Measurements from ENCODE around the gene NDUFS4.

DNA sequence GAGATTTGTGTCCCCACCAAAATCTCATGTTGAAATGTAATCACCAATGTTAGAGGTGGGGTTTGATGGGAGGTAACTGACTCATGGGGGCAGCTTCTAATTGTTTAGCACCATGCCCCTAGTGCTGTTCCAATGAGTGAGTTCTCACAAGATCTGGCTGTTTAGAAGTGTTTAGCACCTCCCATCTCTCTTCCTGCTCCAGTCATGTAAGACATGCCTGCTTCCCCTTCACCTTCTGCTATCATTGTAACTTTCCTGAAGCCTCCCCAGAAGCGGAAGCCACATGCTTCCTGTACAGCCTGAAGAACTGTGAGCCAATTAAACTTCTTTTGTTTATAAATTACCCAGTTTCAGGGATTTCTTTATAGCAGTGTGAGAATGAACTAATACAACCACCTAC lies 170.5 kb downstream of the NDUFS4 start:
- TF ChIP-seq EZH2 (IDR thresholded peaks at IDR 0.05; ENCODE audit: insufficient read depth, poor library complexity, severe bottlenecking) (no peak), EZH2phosphoT487 (IDR thresholded peaks at IDR 0.05; ENCODE audit: insufficient read depth, low read depth) (no peak)
